Activated T-helper 1 cell treated with anti-CD3 and anti-CD28 coated beads, Interleukin-12 subunit alpha, Interleukin-12 subunit beta, Interleukin-2, Interleukin-4 antibody, amounts not matched to agents 30 ng/mL and 10 ng/mL and 1 ng/mL, durations not matched to agents 14 hours and 24 hours and 36 hours (primary cell): Measurements from ENCODE around the gene ZNF891. TPM values are rescaled to one million over a fixed set of nuclear protein-coding genes. Genes with fewer than 3 reads are reported as not detected.

Source experiments
- total RNA-seq: library from RNA; stranded (reverse); gene quantifications from 2 replicates; pipeline ENCODE4 v1.2.3, GENCODE V29; 2022

The ZNF891 gene
- total RNA-seq, 1 donor from 2014 or later: 2.4 TPM

Other genes starting within 250 kb of the ZNF891 start
- 63.7 and 65.6 TPM in 2 replicates for gene CHFR, start 242.7 kb downstream of the ZNF891 start, total RNA-seq
- 6.3 and 7.5 TPM in 2 replicates for gene ZNF605, start 174.0 kb downstream of the ZNF891 start, total RNA-seq
- 18.2 and 22.1 TPM in 2 replicates for gene ZNF26, start 143.9 kb downstream of the ZNF891 start, total RNA-seq
- 18.3 and 21.2 TPM in 2 replicates for gene ZNF84, start 92.8 kb downstream of the ZNF891 start, total RNA-seq
- gene ZNF140, start 49.4 kb downstream of the ZNF891 start, total RNA-seq: 15.0 and 15.1 TPM in 2 replicates
- gene ZNF10, start 353 bp upstream of the ZNF891 start, total RNA-seq: 5.1 and 6.4 TPM in 2 replicates
- 16.7 and 21.5 TPM in 2 replicates for gene ZNF268, start 51.2 kb upstream of the ZNF891 start, total RNA-seq
- not detected in 2 replicates for gene ANHX, start 105.6 kb upstream of the ZNF891 start, total RNA-seq